DLD1 (cell line): ENCODE measurements around the gene SENP8.
"Not testable (repeated sequence)": the region's sequence is repeated elsewhere in the genome, so short reads cannot be mapped to it uniquely, and the experiment has no call there.

Source experiments
- in situ Hi-C: cut with HindIII; loops from 2 replicates; pipeline ENCODE4 v1.10.0; 2017; ENCODE audit warnings: low sequenced_read_pairs

SENP8 gene

GRCh38 chr15:72118017-72118978 is at the start of gene SENP8, which contains the start of gene MYO9A:
Gene SENP8, plus strand, starts transcription at chr15:72118403. Its CDS starts 21,221 bp downstream, at chr15:72139624.
Gene MYO9A, minus strand, starts transcription at chr15:72118150. Its CDS starts 71,587 bp downstream, at chr15:72046563.
- in situ Hi-C loops: no loop called here

GRCh38 chr15:72068856-72069255 is 49.3 kb upstream of the SENP8 start:
- in situ Hi-C loops: no loop called here

- in situ Hi-C loops: no loop called here
These were observed 47.3 kb upstream of the SENP8 start for GRCh38 chr15:72070817-72071447.

GRCh38 chr15:72071448-72071825 is 46.8 kb upstream of the SENP8 start:
- in situ Hi-C loops: not testable (repeated sequence)

- in situ Hi-C loops: no loop called here
These were observed 43.7 kb upstream of the SENP8 start for GRCh38 chr15:72074335-72075060.

- in situ Hi-C loops: no loop called here
These were observed 40.3 kb upstream of the SENP8 start for GRCh38 chr15:72077950-72078349.

- in situ Hi-C loops: no loop called here
These were observed 39.3 kb upstream of the SENP8 start for GRCh38 chr15:72078887-72079286.

- in situ Hi-C loops: no loop called here
These were observed 36.0 kb upstream of the SENP8 start for GRCh38 chr15:72082176-72082575.

GRCh38 chr15:72086010-72086697 is 32.0 kb upstream of the SENP8 start:
- in situ Hi-C loops: no loop called here

- in situ Hi-C loops: no loop called here
These were observed 31.1 kb upstream of the SENP8 start for GRCh38 chr15:72086920-72087648.

GRCh38 chr15:72092006-72092405 is 26.2 kb upstream of the SENP8 start:
- in situ Hi-C loops: no loop called here

GRCh38 chr15:72092691-72093090 is 25.5 kb upstream of the SENP8 start:
- in situ Hi-C loops: no loop called here

- in situ Hi-C loops: no loop called here
These were observed 21.4 kb upstream of the SENP8 start for GRCh38 chr15:72096796-72097195.

GRCh38 chr15:72098040-72098439 is 20.2 kb upstream of the SENP8 start:
- in situ Hi-C loops: no loop called here

- in situ Hi-C loops: no loop called here
These were observed 19.0 kb upstream of the SENP8 start for GRCh38 chr15:72099155-72099554.

- in situ Hi-C loops: not testable (repeated sequence)
These were observed 17.7 kb upstream of the SENP8 start for GRCh38 chr15:72100551-72100950.

GRCh38 chr15:72105111-72105510 is 13.1 kb upstream of the SENP8 start:
- in situ Hi-C loops: no loop called here

GRCh38 chr15:72106068-72106467 is 12.1 kb upstream of the SENP8 start:
- in situ Hi-C loops: no loop called here

- in situ Hi-C loops: no loop called here
These were observed 7.8 kb upstream of the SENP8 start for GRCh38 chr15:72110355-72110754.

- in situ Hi-C loops: no loop called here
These were observed 6.1 kb upstream of the SENP8 start for GRCh38 chr15:72112116-72112515.
